Astrocyte (in vitro differentiated cells and primary cell): ENCODE results near the gene PTGFRN. TPM values are rescaled to one million over a fixed set of nuclear protein-coding genes. Genes with fewer than 3 reads are reported as not detected.

Experiments used
- DNase-seq: peaks from one replicate; pipeline ENCODE4 v3.0.0-alpha.2; 2010; ENCODE audit warnings: low read depth
- FAIRE-seq: peaks from 2 replicates; lab custom pipeline; 2011; peaks lifted over from hg19 to GRCh38; lab: Jason Lieb, UNC
- H2AFZ ChIP-seq: 2 replicates; pipeline ENCODE4 v1.6.0; 2012; ENCODE audit warnings: low read depth, low read length, inconsistent platforms
- H3K27ac ChIP-seq: 2 replicates; pipeline ENCODE4 v1.5.1; 2011; ENCODE audit warnings: low read depth, low read length, inconsistent platforms
- H3K27me3 ChIP-seq: 2 replicates; pipeline ENCODE4 v1.6.0; 2011; ENCODE audit warnings: low read length, inconsistent platforms; ENCODE audit not compliant: insufficient read depth
- H3K36me3 ChIP-seq: 2 replicates; pipeline ENCODE4 v1.5.1; 2011; ENCODE audit warnings: low read length, inconsistent platforms; ENCODE audit not compliant: insufficient read depth
- H3K4me1 ChIP-seq: 2 replicates; pipeline ENCODE4 v1.5.1; 2011; ENCODE audit warnings: low read length, inconsistent platforms; ENCODE audit not compliant: insufficient read depth
- H3K4me2 ChIP-seq: 2 replicates; pipeline ENCODE4 v1.6.0; 2012; ENCODE audit warnings: low read length, inconsistent platforms
- H3K4me3 ChIP-seq: 2 replicates; pipeline ENCODE4 v1.5.1; 2011; ENCODE audit warnings: low read depth, mild to moderate bottlenecking, low read length, inconsistent platforms; ENCODE audit not compliant: insufficient read depth
- H3K79me2 ChIP-seq: 2 replicates; pipeline ENCODE4 v1.6.0; 2012; ENCODE audit warnings: mild to moderate bottlenecking, low read length, inconsistent platforms; ENCODE audit not compliant: insufficient read depth
- H3K9ac ChIP-seq: 2 replicates; pipeline ENCODE4 v1.6.0; 2012; ENCODE audit warnings: mild to moderate bottlenecking, low read length, inconsistent platforms
- H3K9me3 ChIP-seq: 2 replicates; pipeline ENCODE4 v1.5.1; 2012; ENCODE audit warnings: low read depth, mild to moderate bottlenecking, low read length, inconsistent platforms; ENCODE audit not compliant: insufficient read depth
- H4K20me1 ChIP-seq: 2 replicates; pipeline ENCODE4 v1.6.0; 2012; ENCODE audit warnings: low read length, inconsistent platforms; ENCODE audit not compliant: insufficient read depth
- H3K27ac Mint-ChIP-seq: one replicate; pipeline ENCODE4 v1.8.0; 2021; ENCODE audit warnings: mild to moderate bottlenecking, mixed read lengths; ENCODE audit not compliant: unreplicated experiment
- H3K27me3 Mint-ChIP-seq: one replicate; pipeline ENCODE4 v1.8.0; 2021; ENCODE audit warnings: low read depth, mixed read lengths; ENCODE audit not compliant: unreplicated experiment
- H3K36me3 Mint-ChIP-seq: one replicate; pipeline ENCODE4 v1.8.0; 2021; ENCODE audit warnings: low read depth, mixed read lengths; ENCODE audit not compliant: unreplicated experiment
- H3K4me1 Mint-ChIP-seq: one replicate; pipeline ENCODE4 v1.8.0; 2021; ENCODE audit warnings: low read depth, mixed read lengths; ENCODE audit not compliant: unreplicated experiment
- H3K4me3 Mint-ChIP-seq: one replicate; pipeline ENCODE4 v1.8.0; 2021; ENCODE audit warnings: mild to moderate bottlenecking, moderate library complexity, mixed read lengths; ENCODE audit not compliant: unreplicated experiment
- H3K9me3 Mint-ChIP-seq: one replicate; pipeline ENCODE4 v1.8.0; 2021; ENCODE audit warnings: mild to moderate bottlenecking, mixed read lengths; ENCODE audit not compliant: unreplicated experiment
- CTCF ChIP-seq: IDR thresholded peaks from 2 replicates; pipeline ENCODE4 v1.5.1; 2011; ENCODE audit warnings: low read depth, mild to moderate bottlenecking, inconsistent platforms, low read length, moderate library complexity; ENCODE audit not compliant: insufficient read depth
- EZH2 ChIP-seq: IDR thresholded peaks from 2 replicates; pipeline ENCODE4 v1.6.1; 2012; ENCODE audit warnings: mild to moderate bottlenecking, low read length, inconsistent platforms; ENCODE audit not compliant: insufficient read depth
- total RNA-seq: library from RNA; stranded (reverse); gene quantifications from 2 replicates; pipeline ENCODE4 v1.2.1, GENCODE V29; 2021

Gene PTGFRN
- total RNA-seq, 1 donor from 2014 or later, result 157 TPM

GRCh38 chr1:116940814-116941599, 31.3 kb downstream of the PTGFRN start:
- Histone ChIP-seq H3K9ac (no peak overlapping the region), H4K20me1 (peaks cover 7% of the 10 kb centered on the region), H3K4me2 (no peak overlapping the region), H3K4me3 (no peak overlapping the region), H3K4me1 (no peaks in the 10 kb centered on the region), H2AFZ (no peak overlapping the region), H3K27me3 (no peaks in the 10 kb centered on the region), H3K79me2 (peaks cover 14% of the 10 kb centered on the region), H3K9me3 (no peaks in the 10 kb centered on the region), H3K27ac (no peak overlapping the region), H3K36me3 (no peaks in the 10 kb centered on the region)
- Mint-ChIP-seq H3K4me1 (peaks cover 12% of the 10 kb centered on the region), H3K27me3 (no peaks in the 10 kb centered on the region), H3K4me3 (no peak overlapping the region), H3K36me3 (peaks cover 21% of the 10 kb centered on the region), H3K27ac (no peak overlapping the region), H3K9me3 (peaks cover 3% of the 10 kb centered on the region)
- DNase-seq (no peak), FAIRE-seq (no peak)
- no peak for TF ChIP-seq CTCF
- no peak for TF ChIP-seq EZH2

- Mint-ChIP-seq H3K9me3 (peaks cover 3% of the 10 kb centered on the region), H3K4me1 (peaks cover 12% of the 10 kb centered on the region), H3K27me3 (no peaks in the 10 kb centered on the region), H3K27ac (no peak overlapping the region), H3K4me3 (no peak overlapping the region), H3K36me3 (peaks cover 21% of the 10 kb centered on the region)
- Histone ChIP-seq H3K4me1 (no peaks in the 10 kb centered on the region), H3K4me2 (no peak overlapping the region), H3K27ac (no peak overlapping the region), H3K4me3 (no peak overlapping the region), H3K36me3 (no peaks in the 10 kb centered on the region), H3K9me3 (no peaks in the 10 kb centered on the region), H3K79me2 (peaks cover 14% of the 10 kb centered on the region), H3K9ac (no peak overlapping the region), H2AFZ (no peak overlapping the region), H3K27me3 (no peaks in the 10 kb centered on the region), H4K20me1 (peaks cover 7% of the 10 kb centered on the region)
- TF ChIP-seq EZH2 (no peak), CTCF (no peak)
- FAIRE-seq (no peak), DNase-seq (no peak)
Observed at GRCh38 chr1:116941670-116942069, 32.0 kb downstream of the PTGFRN start.

- H3K36me3 ChIP-seq, result no peaks in the 10 kb centered on the region
- Mint-ChIP-seq H3K27me3 (no peaks in the 10 kb centered on the region), H3K27ac (no peak overlapping the region), H3K9me3 (peaks cover 3% of the 10 kb centered on the region), H3K4me1 (peaks cover 12% of the 10 kb centered on the region), H3K4me3 (no peak overlapping the region), H3K36me3 (peaks cover 24% of the 10 kb centered on the region)
- no peak overlapping the region for H3K4me3 ChIP-seq
- no peak overlapping the region for H2AFZ ChIP-seq
- peaks cover 13% of the 10 kb centered on the region for H3K79me2 ChIP-seq
- H4K20me1 ChIP-seq, result peaks cover 7% of the 10 kb centered on the region
- TF ChIP-seq CTCF (no peak), EZH2 (no peak)
- no peaks in the 10 kb centered on the region for H3K9me3 ChIP-seq
- H3K27me3 ChIP-seq, result no peaks in the 10 kb centered on the region
- no peak for DNase-seq
- no peak for FAIRE-seq
- no peaks in the 10 kb centered on the region for H3K4me1 ChIP-seq
- H3K27ac ChIP-seq, result no peak overlapping the region
- H3K4me2 ChIP-seq, result no peak overlapping the region
- no peak overlapping the region for H3K9ac ChIP-seq
Observed at GRCh38 chr1:116942344-116942743, 32.6 kb downstream of the PTGFRN start.
